Measurements from ENCODE around the gene CLN6.

DNA sequence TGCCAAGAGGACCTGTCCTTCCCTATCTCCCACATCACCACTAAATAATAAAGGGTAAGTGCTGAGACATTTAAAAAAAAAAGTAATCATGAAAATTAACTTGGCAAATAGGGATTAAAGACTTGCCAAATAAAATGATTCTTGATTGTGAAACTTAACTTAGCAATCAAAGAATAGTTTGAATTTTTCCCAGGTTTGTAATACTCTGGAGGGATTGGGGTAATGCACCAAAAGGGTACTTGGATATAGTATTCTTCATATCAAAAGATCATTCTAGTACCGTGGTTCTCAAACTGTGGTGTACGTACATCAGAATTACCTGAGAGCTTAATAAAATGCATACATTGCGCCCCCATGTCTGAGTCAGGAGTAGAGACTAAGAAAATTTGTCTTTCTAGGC is 52.9 kb downstream of the CLN6 start:
- TF ChIP-seq CTCF (IDR thresholded peaks at IDR 0.05; ENCODE audit: poor library complexity) (no peak), EZH2 (IDR thresholded peaks at IDR 0.05; ENCODE audit: borderline replicate concordance) (no peak)
